ENCODE measurements around the gene LRRC38. TPM values are rescaled to one million over a fixed set of nuclear protein-coding genes. Genes with fewer than 3 reads are reported as not detected.

Gene LRRC38
- total RNA-seq, 1 donor from 2014 or later, result not detected

DNA sequence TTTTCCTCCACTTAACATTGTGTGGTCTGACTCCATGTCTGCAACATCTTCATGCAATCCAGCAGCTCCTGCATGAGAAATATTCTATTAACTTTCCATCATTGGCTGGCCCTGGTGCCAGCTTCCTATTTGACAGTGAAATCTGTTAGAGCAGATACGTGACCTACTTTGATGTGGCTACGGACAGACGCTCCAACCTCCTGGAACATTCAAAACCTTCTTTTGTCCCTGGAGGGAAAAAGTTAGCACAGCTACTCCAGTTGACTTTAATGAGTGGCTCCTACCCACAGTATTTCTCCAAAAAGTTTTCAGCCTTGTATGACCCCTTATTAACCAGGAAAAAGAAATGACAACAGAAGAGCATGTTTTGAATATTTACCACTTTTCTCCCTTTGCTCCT is 81.6 kb downstream of the LRRC38 start:
- Mint-ChIP-seq H3K27me3 (ENCODE audit: low read depth) (no peaks in the 10 kb centered on the region), H3K27ac (ENCODE audit: unreplicated experiment) (no peak overlapping the region), H3K9me3 (no peaks in the 10 kb centered on the region), H3K4me1 (no peaks in the 10 kb centered on the region), H3K36me3 (ENCODE audit: low read depth) (no peaks in the 10 kb centered on the region), H3K4me3 (no peak overlapping the region)
- TF ChIP-seq, protein P1, sequence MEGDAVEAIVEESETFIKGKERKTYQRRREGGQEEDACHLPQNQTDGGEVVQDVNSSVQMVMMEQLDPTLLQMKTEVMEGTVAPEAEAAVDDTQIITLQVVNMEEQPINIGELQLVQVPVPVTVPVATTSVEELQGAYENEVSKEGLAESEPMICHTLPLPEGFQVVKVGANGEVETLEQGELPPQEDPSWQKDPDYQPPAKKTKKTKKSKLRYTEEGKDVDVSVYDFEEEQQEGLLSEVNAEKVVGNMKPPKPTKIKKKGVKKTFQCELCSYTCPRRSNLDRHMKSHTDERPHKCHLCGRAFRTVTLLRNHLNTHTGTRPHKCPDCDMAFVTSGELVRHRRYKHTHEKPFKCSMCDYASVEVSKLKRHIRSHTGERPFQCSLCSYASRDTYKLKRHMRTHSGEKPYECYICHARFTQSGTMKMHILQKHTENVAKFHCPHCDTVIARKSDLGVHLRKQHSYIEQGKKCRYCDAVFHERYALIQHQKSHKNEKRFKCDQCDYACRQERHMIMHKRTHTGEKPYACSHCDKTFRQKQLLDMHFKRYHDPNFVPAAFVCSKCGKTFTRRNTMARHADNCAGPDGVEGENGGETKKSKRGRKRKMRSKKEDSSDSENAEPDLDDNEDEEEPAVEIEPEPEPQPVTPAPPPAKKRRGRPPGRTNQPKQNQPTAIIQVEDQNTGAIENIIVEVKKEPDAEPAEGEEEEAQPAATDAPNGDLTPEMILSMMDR (conservative IDR thresholded peaks at IDR 0.05), result no peak
- no peak for DNase-seq (ENCODE audit: low read depth, low spot score)

DNA sequence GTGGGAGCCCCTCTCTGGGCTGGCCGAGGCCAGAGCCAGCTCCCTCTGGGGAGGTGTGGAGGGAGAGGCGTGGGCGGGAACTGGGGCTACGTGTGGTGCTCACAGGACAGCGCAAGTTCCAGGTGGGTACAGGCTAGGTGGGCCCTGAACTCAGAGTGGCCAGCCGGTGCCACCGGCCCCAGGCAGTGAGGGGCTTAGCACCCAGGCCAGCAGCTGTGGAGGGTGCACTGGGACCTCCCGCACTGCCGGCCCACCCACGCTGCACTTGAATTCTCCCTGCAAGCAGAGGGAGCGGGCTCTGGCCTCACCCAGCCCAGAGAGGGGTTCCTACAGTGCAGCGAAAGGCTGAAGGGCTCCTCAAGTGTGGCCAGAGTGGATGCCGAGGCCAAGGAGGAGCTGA is 83.3 kb downstream of the LRRC38 start:
- H3K4me1 Mint-ChIP-seq, result no peaks in the 10 kb centered on the region
- H3K9me3 Mint-ChIP-seq, result no peaks in the 10 kb centered on the region
- no peak for DNase-seq (ENCODE audit: low read depth, low spot score)
- TF ChIP-seq, protein P1 (conservative IDR thresholded peaks at IDR 0.05), result no peak
- no peak overlapping the region for H3K4me3 Mint-ChIP-seq
- H3K36me3 Mint-ChIP-seq (ENCODE audit: low read depth), result no peaks in the 10 kb centered on the region
- no peak overlapping the region for H3K27ac Mint-ChIP-seq (ENCODE audit: unreplicated experiment)
- no peaks in the 10 kb centered on the region for H3K27me3 Mint-ChIP-seq (ENCODE audit: low read depth)

Other genes with a start within 250 kb of the LRRC38 start
- gene PRAMEF8, start 228.9 kb downstream of the LRRC38 start, total RNA-seq, result not detected in 2 replicates
- gene PRAMEF33, start 210.5 kb downstream of the LRRC38 start, total RNA-seq, result not detected in 2 replicates
- gene PRAMEF15, start 198.4 kb downstream of the LRRC38 start, total RNA-seq, result not detected in 2 replicates
- not detected in 2 replicates for gene PRAMEF14, start 166.9 kb downstream of the LRRC38 start, total RNA-seq
- not detected in 2 replicates for gene PRAMEF19, start 142.1 kb downstream of the LRRC38 start, total RNA-seq
- not detected in 2 replicates for gene PRAMEF17, start 124.4 kb downstream of the LRRC38 start, total RNA-seq
- not detected in 2 replicates for gene PRAMEF20, start 103.6 kb downstream of the LRRC38 start, total RNA-seq
- gene PDPN, start 69.8 kb upstream of the LRRC38 start, total RNA-seq, result 47.4 and 51.7 TPM in 2 replicates
- gene PRDM2, start 186.2 kb upstream of the LRRC38 start, total RNA-seq, result 52.4 and 55.2 TPM in 2 replicates